Measurements from ENCODE around the gene CDK18.

The CDK18 gene

DNA sequence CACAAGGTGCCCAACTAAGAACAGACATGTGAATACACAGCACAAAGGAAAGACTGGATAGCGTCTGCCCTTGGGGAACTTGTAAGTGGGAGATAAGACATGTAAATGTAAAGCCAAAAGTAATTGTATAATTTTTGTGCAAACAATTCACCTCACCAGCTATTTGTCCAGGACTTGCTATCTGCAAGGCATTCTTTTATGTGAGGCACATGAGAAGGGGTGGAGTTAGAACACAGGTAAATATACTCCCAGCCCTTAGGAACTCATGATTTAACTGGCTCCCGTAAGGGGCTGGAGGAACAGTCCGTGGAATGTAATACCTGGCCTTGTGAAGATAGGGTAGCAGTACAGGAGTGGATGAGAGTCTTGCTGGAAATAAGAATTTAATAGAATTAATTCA lies 61.3 kb downstream of the CDK18 start:
- no peak for FAIRE-seq
- no peak for TF ChIP-seq POLR2A (IDR thresholded peaks at IDR 0.05; ENCODE audit: low read depth, low read length)
- DNase-seq (ENCODE audit: insufficient read length, low spot score) = no peak

DNA sequence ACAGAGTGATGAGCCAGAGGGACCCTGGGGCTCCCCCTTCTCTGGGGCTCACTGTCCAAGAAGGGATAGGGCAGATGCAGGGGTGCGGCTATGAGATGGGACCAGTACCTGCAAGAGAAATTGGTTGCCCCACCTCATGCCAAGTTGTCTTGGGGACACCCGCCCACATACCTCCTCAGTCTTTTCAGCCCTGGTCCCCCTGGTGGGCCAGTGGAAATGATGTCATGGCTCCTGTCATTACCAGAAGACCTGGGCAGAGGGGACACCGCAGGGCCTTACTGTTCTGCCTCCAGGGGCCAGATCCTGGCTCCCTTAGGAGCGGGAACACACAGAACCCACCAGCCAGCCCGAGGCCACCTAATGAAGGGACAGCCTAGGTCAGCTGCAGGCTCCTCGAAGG lies 63.2 kb downstream of the CDK18 start:
- no peak for FAIRE-seq
- no peak for DNase-seq (ENCODE audit: insufficient read length, low spot score)
- TF ChIP-seq POLR2A (IDR thresholded peaks at IDR 0.05; ENCODE audit: low read depth, low read length) = no peak

DNA sequence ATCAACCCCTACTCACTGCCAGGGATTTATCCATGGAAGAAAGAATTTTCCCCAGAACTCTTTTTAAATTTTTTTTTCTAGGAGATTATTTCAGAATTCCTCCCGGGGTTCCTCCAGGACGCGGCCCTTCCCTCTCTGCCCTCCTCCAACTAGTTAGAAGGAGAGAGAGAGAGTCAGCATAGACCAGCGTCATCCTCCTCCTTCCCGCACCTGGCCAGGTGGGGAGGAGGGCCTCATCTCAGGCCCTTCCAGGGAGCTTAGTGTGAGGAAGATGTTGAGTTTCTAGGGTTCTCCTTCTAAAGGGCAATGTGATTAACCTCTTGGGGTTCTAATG lies 63.6 kb downstream of the CDK18 start:
- TF ChIP-seq POLR2A (IDR thresholded peaks at IDR 0.05; ENCODE audit: low read depth, low read length) = no peak
- DNase-seq (ENCODE audit: insufficient read length, low spot score) = no peak
- FAIRE-seq = no peak

DNA sequence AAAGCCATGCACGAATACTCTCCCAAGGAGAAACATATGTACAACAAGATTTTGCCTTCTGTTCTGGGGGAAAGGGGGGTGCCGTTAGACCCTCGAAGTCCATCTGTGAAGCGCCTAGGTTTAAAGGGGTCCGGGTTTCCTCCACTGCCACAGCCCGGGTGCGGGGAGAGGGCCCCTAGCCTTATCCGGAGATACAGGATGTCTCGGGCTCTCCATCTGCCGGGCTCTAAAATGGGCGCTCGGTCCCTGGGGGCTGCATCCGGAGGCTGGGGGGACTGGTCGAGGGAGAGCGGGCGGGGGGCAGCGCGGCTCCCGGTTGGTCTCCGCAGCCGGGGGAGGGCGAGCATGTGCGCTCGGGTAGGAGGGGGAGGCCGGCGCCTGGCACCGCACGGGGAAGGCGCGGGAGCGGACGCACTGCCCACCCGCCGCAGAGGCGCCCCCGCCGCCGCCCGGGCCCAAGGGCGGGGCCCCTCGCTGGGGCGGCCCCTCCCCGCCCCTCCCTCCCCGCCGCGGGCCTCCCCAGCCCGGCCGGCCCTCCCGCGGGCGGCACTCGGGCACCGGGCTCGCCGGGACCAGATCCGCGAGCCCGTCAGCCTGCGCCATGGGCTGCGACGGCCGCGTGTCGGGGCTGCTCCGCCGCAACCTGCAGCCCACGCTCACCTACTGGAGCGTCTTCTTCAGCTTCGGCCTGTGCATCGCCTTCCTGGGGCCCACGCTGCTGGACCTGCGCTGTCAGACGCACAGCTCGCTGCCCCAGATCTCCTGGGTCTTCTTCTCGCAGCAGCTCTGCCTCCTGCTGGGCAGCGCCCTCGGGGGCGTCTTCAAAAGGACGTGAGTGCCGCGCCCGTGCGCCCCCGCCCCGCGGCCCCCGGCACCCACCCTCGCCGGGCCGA lies 64.2 kb downstream of the CDK18 start:
- TF ChIP-seq POLR2A (IDR thresholded peaks at IDR 0.05; ENCODE audit: low read depth, low read length) = no peak
- DNase-seq (ENCODE audit: insufficient read length, low spot score) (no peak), FAIRE-seq (no peak)

DNA sequence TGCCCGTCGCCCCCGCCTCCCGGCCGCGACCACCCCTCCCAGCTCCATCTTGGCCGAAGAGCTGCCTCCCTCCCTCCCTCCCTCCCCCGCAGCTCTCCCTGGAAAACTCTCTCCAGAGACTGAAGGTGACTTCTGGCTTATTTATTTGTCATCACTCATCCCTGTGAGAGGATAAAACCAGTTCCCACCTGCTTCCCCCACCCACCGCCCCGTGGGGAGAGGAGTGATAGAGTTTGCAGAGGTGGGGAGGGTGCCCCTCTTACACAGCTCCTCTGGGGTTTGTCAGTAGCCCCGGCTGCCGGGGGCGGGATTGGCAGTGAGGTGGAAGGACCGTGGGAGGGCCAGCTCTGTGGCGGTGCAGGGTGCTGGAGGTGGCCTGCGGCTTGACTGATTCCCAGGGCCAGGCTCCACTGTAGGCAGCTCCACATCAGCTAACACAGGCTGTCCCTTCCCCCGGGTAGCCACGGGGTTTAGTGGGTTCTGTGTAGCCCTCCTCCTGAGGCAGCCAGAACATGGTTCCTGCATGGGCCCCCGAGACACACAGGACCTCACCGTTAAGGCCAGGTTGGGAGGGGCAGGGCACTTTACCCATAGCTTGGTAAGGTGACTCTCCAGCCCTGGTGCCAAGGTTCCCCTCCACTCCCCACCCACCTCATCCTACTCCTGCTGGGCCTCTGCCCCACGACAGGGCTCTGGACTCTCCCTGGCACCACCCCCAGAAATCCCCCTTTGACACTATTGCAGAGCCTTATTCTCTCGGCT lies 65.1 kb downstream of the CDK18 start:
- no peak for FAIRE-seq

GRCh38 chr1:205570173-205570501 lies 65.7 kb downstream of the CDK18 start:
- DNase-seq (ENCODE audit: insufficient read length, low spot score) (no peak), FAIRE-seq (no peak)
- no peak for TF ChIP-seq POLR2A (IDR thresholded peaks at IDR 0.05; ENCODE audit: low read depth, low read length)

More for the DNA sequence above, 65.1 kb downstream of the CDK18 start:
- no peak for DNase-seq (ENCODE audit: insufficient read length, low spot score)
- no peak for TF ChIP-seq POLR2A (IDR thresholded peaks at IDR 0.05; ENCODE audit: low read depth, low read length)

GRCh38 chr1:205570796-205571537 lies 66.5 kb downstream of the CDK18 start:
- FAIRE-seq (no peak), DNase-seq (ENCODE audit: insufficient read length, low spot score) (no peak)
- TF ChIP-seq POLR2A (IDR thresholded peaks at IDR 0.05; ENCODE audit: low read depth, low read length) = no peak

- DNase-seq (ENCODE audit: insufficient read length, low spot score) = no peak
- no peak for TF ChIP-seq POLR2A (IDR thresholded peaks at IDR 0.05; ENCODE audit: low read depth, low read length)
- no peak for FAIRE-seq
Measured at GRCh38 chr1:205571747-205572146, 67.3 kb downstream of the CDK18 start.

GRCh38 chr1:205572421-205572820 lies 68.0 kb downstream of the CDK18 start:
- TF ChIP-seq POLR2A (IDR thresholded peaks at IDR 0.05; ENCODE audit: low read depth, low read length) = no peak
- FAIRE-seq (no peak), DNase-seq (ENCODE audit: insufficient read length, low spot score) (no peak)

DNA sequence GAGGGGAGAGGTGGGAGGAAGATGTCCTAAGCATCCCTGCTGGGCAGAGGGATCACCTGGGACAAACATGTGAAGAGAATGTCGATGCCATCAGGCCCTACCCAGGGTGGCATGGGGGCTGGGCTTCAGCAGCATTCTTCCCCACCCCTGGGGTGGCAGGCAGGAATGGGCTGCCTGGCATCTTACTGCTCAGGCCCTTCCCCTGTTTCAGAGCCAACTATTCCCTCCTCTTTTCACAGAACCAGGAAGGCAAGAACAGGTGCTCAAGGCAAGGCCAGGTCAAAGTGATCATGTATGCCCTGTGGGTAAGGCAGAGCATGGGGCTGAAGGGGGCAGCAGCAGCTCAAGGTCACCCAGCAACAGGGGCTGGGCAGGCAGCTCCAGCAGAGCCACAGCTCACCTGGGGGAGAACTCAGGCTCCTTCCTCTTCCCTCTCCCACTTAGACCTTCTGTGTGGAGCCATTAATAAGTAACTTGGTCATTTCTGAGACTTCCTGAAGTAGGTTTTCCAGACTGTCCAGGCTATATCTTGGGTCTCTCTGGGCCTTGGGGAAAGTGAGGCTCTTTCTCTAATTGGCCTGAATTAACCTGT lies 70.9 kb downstream of the CDK18 start:
- no peak for TF ChIP-seq POLR2A (IDR thresholded peaks at IDR 0.05; ENCODE audit: low read depth, low read length)
- FAIRE-seq = no peak
- no peak for DNase-seq (ENCODE audit: insufficient read length, low spot score)

DNA sequence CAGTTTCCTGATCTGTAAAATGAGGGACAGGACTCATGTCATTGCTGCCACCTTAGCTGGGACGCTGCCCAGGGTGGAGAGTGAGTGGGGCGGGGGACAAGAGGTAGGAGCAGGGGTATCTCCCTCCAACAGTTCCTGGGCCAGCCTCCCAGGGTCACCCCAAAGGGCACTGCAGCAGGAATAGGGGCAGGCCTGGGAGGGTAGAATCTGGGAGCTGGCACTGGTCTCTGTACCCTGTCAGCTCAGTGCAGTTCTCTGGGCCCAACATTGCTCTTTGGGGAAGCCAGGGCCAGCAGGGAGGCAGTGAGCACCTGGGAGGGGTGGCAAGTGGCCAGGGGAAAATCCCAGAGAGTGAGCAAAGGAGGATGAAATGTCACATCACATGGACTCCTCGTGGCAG lies 71.5 kb downstream of the CDK18 start:
- no peak for FAIRE-seq
- no peak for TF ChIP-seq POLR2A (IDR thresholded peaks at IDR 0.05; ENCODE audit: low read depth, low read length)
- no peak for DNase-seq (ENCODE audit: insufficient read length, low spot score)

DNA sequence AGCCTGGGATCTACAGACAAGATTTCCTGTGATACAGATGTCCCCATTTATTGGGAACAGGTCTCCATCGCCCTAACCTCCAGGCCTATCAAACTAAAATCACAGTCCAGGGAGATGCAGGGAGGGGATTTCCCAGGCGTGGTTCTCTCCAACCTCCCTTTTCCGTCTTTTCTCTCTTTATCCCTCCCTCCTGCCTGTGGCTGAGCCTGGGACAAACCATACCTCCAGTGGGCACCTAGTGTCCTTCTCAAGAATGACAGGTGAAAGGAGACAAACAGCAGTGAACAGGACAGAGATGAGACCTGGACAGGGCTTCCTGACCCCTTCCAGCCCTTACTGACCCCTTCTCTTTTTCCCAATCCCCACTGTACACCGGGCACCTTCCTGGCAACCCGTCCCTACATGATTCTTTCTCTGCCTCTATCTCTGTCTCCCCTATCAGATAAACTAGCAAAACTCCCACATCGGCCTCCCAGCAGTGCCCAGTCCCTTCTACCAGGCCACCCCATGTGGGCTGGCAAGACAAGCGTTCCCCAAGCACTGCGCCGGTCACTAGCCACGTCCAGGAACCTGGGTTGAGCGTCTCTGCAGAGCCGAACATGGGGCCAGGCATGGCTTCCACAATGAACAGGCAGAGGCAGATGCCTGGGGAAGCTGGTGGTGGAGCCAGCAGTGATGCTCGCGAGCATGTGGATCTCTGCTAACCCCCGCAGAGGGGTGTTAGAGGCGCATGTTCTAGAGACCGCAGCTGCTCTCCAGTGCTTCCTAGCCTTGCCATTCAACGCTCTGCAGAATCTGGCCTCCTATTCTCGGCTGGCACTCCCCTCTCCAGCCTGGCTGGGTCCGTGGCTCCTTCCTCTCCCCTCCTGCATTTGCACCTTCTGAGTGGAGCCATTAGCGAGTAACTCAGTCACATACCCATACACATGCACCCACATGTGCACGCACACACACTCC lies 72.6 kb downstream of the CDK18 start:
- no peak for TF ChIP-seq POLR2A (IDR thresholded peaks at IDR 0.05; ENCODE audit: low read depth, low read length)
- DNase-seq (ENCODE audit: insufficient read length, low spot score) (no peak), FAIRE-seq (no peak)

Data from H54 (cell line).